ENCODE results near the gene KIFC3.

KIFC3 gene

DNA sequence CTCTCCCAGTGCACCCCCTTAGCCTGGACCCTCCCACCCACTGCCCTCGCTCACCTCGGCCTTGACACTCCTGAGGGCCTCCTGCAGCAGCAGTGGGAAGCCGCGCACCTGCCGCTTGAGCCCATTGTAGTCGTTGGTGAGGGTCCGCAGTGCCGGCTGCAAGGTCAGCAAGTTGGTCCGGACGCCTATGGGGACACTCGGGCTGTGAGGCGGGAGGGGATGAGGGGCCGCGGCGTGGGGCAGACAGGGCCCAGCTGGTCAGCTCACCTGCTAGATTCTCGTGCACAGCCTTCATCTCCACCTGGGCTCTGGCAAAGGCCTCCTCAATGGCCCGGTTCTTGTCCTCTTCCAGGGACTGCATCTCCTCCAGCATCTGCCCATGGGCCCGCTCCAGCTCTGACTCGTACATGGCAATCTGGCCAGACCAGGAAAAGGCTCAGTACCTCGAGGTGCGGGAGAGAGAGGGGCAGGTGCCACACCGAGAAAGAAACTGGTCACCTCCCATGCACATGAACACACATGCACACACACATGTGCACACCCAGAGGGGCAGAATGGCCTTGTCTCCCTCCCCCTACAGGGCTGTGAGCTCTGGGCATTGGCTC, 32.6 kb downstream of the KIFC3 start:
- no peak overlapping the region for H3K4me3 ChIP-seq (replicated peaks; ENCODE audit: low read depth, low read length)
- no peak for DNase-seq (ENCODE audit: low read depth)
- TF ChIP-seq CTCF (IDR thresholded peaks at IDR 0.05; ENCODE audit: low read length, missing control alignments): no peak

DNA sequence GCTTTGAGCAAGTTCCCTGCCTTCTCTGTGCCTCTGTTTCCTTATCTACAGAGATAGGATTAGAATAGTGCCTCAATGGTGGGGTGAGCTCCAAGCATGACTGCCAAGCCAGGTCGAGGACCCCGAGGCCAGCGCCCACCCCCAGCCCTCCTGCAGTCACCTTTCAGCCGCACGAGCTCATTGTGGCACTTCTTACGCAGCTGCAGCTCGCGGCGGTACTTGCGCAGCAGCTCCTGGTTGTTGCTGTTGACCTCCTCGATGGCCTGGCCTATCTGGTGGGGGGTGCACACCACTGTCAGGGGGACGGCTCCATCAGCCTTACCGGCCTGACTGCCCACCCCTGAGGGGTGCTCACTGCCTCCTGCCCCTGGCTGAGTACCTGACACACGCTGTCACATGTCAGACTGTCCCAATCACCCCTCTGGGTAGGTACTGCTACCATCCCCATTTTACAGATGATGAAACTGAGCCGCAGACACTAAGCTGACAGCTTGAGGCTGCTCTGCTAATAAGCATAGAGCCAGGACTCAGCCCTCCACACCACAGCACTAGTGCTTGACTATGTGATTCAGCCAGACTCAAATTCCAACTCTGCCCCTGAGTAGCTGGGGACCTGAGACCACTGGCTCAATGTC, 35.5 kb downstream of the KIFC3 start:
- TF ChIP-seq CTCF (IDR thresholded peaks at IDR 0.05; ENCODE audit: low read length, missing control alignments): no peak
- H3K4me3 ChIP-seq (replicated peaks; ENCODE audit: low read depth, low read length): no peak overlapping the region
- DNase-seq (ENCODE audit: low read depth): no peak

- no peak overlapping the region for H3K4me3 ChIP-seq (replicated peaks; ENCODE audit: low read depth, low read length)
- DNase-seq (ENCODE audit: low read depth): no peak
- no peak for TF ChIP-seq CTCF (IDR thresholded peaks at IDR 0.05; ENCODE audit: low read length, missing control alignments)
These were observed 37.0 kb downstream of the KIFC3 start for GRCh38 chr16:57765160-57765728.

DNA sequence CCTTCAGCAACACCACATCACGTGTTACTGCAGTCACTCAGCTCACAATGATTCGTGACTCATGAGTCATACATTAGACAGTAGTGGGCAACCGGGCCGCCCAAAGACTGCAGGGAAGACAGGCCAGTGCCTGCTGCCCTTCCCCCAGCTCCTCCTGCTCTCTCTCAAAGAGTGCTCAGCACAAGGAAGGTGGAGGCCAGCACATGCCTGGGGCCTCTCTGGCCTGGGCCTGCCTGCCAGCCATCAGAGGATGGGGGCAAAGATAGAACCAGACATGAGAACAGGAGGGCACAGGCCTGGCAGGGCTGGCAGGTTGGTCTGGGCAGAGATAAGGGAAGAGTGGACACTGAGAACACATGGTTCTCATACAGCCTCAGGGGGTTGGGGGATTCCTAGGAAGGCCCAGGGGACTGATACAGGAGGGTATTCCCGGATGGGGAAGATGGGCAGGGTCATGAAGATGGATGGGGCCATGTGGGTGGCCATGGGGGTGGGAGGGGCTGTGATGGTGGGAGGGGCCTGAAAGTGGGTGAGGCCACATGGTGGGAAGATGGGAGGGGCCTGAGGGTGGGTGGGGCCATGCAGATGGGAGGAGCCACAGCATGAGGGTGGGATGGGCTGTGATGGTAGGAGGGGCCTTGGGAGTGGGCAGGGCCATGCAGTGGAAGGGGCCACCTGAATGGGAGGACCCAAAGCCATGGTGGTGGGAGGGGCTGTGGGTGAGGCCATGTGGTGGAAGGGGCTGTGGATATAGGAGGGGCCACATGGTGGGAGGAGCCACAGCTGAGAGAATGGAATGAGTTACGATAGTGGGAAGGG, 37.7 kb downstream of the KIFC3 start:
- H3K4me3 ChIP-seq (replicated peaks; ENCODE audit: low read depth, low read length): no peak overlapping the region
- no peak for TF ChIP-seq CTCF (IDR thresholded peaks at IDR 0.05; ENCODE audit: low read length, missing control alignments)
- DNase-seq (ENCODE audit: low read depth): peak; percentile 77

- no peak for TF ChIP-seq CTCF (IDR thresholded peaks at IDR 0.05; ENCODE audit: low read length, missing control alignments)
- DNase-seq (ENCODE audit: low read depth): no peak
- no peak overlapping the region for H3K4me3 ChIP-seq (replicated peaks; ENCODE audit: low read depth, low read length)
These were observed 38.3 kb downstream of the KIFC3 start for GRCh38 chr16:57764006-57764340.

DNA sequence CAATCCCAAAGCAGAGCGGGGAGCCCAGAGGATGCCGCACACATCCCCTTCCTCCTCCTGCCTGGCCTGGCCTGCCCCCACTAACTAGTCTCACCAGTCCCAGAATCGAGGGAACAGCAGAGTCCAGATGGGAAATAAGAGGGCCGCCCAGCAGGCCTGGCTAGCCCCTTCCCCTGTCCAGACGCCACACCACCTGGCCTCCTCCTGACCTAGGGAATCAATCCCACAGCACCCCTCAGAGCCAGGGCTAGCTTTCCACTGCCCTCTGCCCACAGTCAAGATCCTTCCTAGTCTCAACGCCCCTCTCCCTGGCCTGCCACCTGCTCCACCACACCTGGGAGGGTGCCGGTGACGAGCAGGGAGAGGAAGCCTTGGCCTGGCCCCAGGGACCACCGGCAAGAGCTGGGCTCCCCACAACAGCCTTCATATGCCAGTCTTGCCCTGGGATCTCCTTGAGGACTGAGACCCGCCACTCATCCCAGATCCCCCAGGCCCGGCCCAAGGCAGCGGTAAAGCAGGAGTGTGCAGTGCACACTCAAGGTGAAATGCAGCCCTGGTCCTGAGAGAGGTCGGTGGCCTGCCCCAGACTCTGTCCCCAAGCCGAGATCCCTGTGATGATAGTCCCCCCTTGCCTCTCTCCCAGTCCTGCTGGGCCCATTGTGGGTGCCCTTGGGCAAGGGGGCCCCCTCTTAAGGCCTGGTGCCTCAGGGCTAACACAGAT, 38.8 kb downstream of the KIFC3 start:
- no peak for DNase-seq (ENCODE audit: low read depth)
- no peak for TF ChIP-seq CTCF (IDR thresholded peaks at IDR 0.05; ENCODE audit: low read length, missing control alignments)
- no peak overlapping the region for H3K4me3 ChIP-seq (replicated peaks; ENCODE audit: low read depth, low read length)

All from fibroblast of pulmonary artery (primary cell).